RWPE2 (cell line): ENCODE data around the gene GAB4.
"Not testable (repeated sequence)": the region's sequence is repeated elsewhere in the genome, so short reads cannot be mapped to it uniquely, and the experiment has no call there.

ENCODE experiments used
- ATAC-seq: fragments of 200-7000 bp; cut with Tn5 transposase; 3 replicates; pipeline ENCODE4 v1.9.1; 2021; ENCODE audit warnings: low read depth
- DNase-seq: peaks from one replicate; pipeline ENCODE4 v3.0.0-alpha.2; 2020; ENCODE audit warnings: low spot score
- H3K27ac ChIP-seq: fragments of 450-650 bp; 2 replicates; pipeline ENCODE4 v1.5.1; 2017; ENCODE audit warnings: mild to moderate bottlenecking; ENCODE audit not compliant: poor library complexity, severe bottlenecking
- H3K27me3 ChIP-seq: fragments of 250-450 bp; sonication (Bioruptor Pico); 2 replicates; pipeline ENCODE4 v1.5.1; 2021; ENCODE audit warnings: mild to moderate bottlenecking, moderate library complexity; ENCODE audit not compliant: insufficient read depth, poor library complexity, severe bottlenecking
- H3K36me3 ChIP-seq: fragments of 250-450 bp; sonication (Bioruptor Pico); 2 replicates; pipeline ENCODE4 v1.5.1; 2020; ENCODE audit warnings: low read depth, mild to moderate bottlenecking, moderate library complexity
- H3K4me1 ChIP-seq: fragments of 250-450 bp; sonication (Bioruptor Pico); 2 replicates; pipeline ENCODE4 v1.5.1; 2021; ENCODE audit warnings: mild to moderate bottlenecking, moderate library complexity; ENCODE audit not compliant: insufficient read depth, poor library complexity, severe bottlenecking
- H3K4me3 ChIP-seq: fragments of 250-450 bp; sonication (Bioruptor Pico); 2 replicates; pipeline ENCODE4 v1.5.1; 2021; ENCODE audit warnings: mild to moderate bottlenecking, moderate library complexity; ENCODE audit not compliant: severe bottlenecking
- H3K9me3 ChIP-seq: fragments of 250-450 bp; sonication (Bioruptor Pico); 2 replicates; pipeline ENCODE4 v1.5.1; 2021; ENCODE audit warnings: mild to moderate bottlenecking, moderate library complexity; ENCODE audit not compliant: severe bottlenecking
- CTCF ChIP-seq: fragments of 450-650 bp; IDR thresholded peaks from one replicate; pipeline ENCODE4 v1.5.1; 2017; ENCODE audit warnings: mild to moderate bottlenecking, moderate library complexity; ENCODE audit not compliant: poor library complexity, severe bottlenecking

The GAB4 gene

GRCh38 chr22:17015552-17015951, 7.5 kb upstream of the GAB4 start:
- H3K4me3 ChIP-seq, H3K9me3 ChIP-seq, H3K4me1 ChIP-seq, H3K27me3 ChIP-seq, H3K36me3 ChIP-seq, ATAC-seq, DNase-seq, H3K27ac ChIP-seq: not testable (repeated sequence)

- H3K4me1 ChIP-seq, H3K9me3 ChIP-seq, H3K4me3 ChIP-seq, H3K27me3 ChIP-seq, H3K36me3 ChIP-seq, DNase-seq, H3K27ac ChIP-seq, ATAC-seq: not testable (repeated sequence)
These were observed 6.0 kb upstream of the GAB4 start for GRCh38 chr22:17014101-17014440.

GRCh38 chr22:17013396-17014100, 5.5 kb upstream of the GAB4 start:
- DNase-seq (no peak), ATAC-seq (no peak)
- H3K27ac ChIP-seq, result no peak overlapping the region
- H3K36me3 ChIP-seq, result no peaks in the 10 kb centered on the region
- H3K27me3 ChIP-seq, result no peaks in the 10 kb centered on the region
- no peaks in the 10 kb centered on the region for H3K4me1 ChIP-seq
- no peak for TF ChIP-seq CTCF
- no peak overlapping the region for H3K4me3 ChIP-seq
- H3K9me3 ChIP-seq, result no peaks in the 10 kb centered on the region

- no peak for ATAC-seq
- no peaks in the 10 kb centered on the region for H3K4me1 ChIP-seq
- no peaks in the 10 kb centered on the region for H3K9me3 ChIP-seq
- TF ChIP-seq CTCF, result no peak
- DNase-seq, result no peak
- H3K27me3 ChIP-seq, result no peaks in the 10 kb centered on the region
- H3K27ac ChIP-seq, result no peak overlapping the region
- H3K36me3 ChIP-seq, result no peaks in the 10 kb centered on the region
- no peak overlapping the region for H3K4me3 ChIP-seq
These were observed 4.2 kb upstream of the GAB4 start for GRCh38 chr22:17012267-17012666.

- peaks cover 3% of the 10 kb centered on the region for H3K27me3 ChIP-seq
- peaks cover 1% of the 10 kb centered on the region for H3K9me3 ChIP-seq
- no peaks in the 10 kb centered on the region for H3K36me3 ChIP-seq
- TF ChIP-seq CTCF, result no peak
- no peak for ATAC-seq
- no peak for DNase-seq
- no peaks in the 10 kb centered on the region for H3K4me1 ChIP-seq
- H3K4me3 ChIP-seq, result no peak overlapping the region
- H3K27ac ChIP-seq, result no peak overlapping the region
These were observed 1.7 kb upstream of the GAB4 start for GRCh38 chr22:17009640-17010291.

- TF ChIP-seq CTCF, result no peak
- no peak for ATAC-seq
- H3K4me3 ChIP-seq, result no peak overlapping the region
These were observed 765 bp downstream of the GAB4 start for GRCh38 chr22:17007257-17007656.

More at GRCh38 chr22:17007257-17007656, 765 bp downstream of the GAB4 start:
- no peak for DNase-seq
- H3K27me3 ChIP-seq, result peaks cover 3% of the 10 kb centered on the region
- H3K4me1 ChIP-seq, result no peaks in the 10 kb centered on the region
- H3K36me3 ChIP-seq, result no peaks in the 10 kb centered on the region
- H3K27ac ChIP-seq, result no peak overlapping the region
- H3K9me3 ChIP-seq, result peaks cover 1% of the 10 kb centered on the region
